Measurements from ENCODE around the gene CALHM1. TPM values are rescaled to one million over a fixed set of nuclear protein-coding genes. Genes with fewer than 3 reads are reported as not detected.

The CALHM1 gene
- total RNA-seq, 1 donor from 2014 or later, result not detected

- Histone ChIP-seq H3K27me3 (no peaks in the 10 kb centered on the region), H3K9me3 (no peaks in the 10 kb centered on the region), H3K4me3 (peak overlapping the region; percentile 71 to 76), H3K27ac (peak overlapping the region; percentile 89), H3K36me3 (peaks cover 0 to 45% of the 10 kb centered on the region in 2 donors), H3K4me1 (peaks cover 76% of the 10 kb centered on the region)
- DNase-seq (ENCODE audit: extremely low spot score in 2 of 2), result no peak
- TF ChIP-seq CTCF (IDR thresholded peaks at IDR 0.05) (no peak), POLR2AphosphoS5 (IDR thresholded peaks at IDR 0.05; ENCODE audit: insufficient read depth in 1 of 2, low read depth in 1 of 2) (no peak), POLR2A (IDR thresholded peaks at IDR 0.05) (no peak)
- intact Hi-C loops (cut with DNase I), result no loop called here
These were observed 9.2 kb downstream of the CALHM1 start for GRCh38 chr10:103449208-103450144.

- Histone ChIP-seq H3K9me3 (no peaks in the 10 kb centered on the region), H3K36me3 (peaks cover 0 to 52% of the 10 kb centered on the region in 2 donors), H3K27me3 (no peaks in the 10 kb centered on the region), H3K4me1 (peaks cover 79% of the 10 kb centered on the region), H3K27ac (peak overlapping the region; percentile 89), H3K4me3 (peak overlapping the region; percentile 71 to 76)
- intact Hi-C loops (cut with DNase I), result no loop called here
- DNase-seq (ENCODE audit: extremely low spot score in 2 of 2), result peak in 1 of 2 donors; percentile 94
- TF ChIP-seq POLR2A (IDR thresholded peaks at IDR 0.05) (peak in 1 of 2 donors; percentile 24), POLR2AphosphoS5 (IDR thresholded peaks at IDR 0.05; ENCODE audit: insufficient read depth in 1 of 2, low read depth in 1 of 2) (peak; percentile 42 to 46), CTCF (IDR thresholded peaks at IDR 0.05) (no peak)
These were observed 10.0 kb downstream of the CALHM1 start for GRCh38 chr10:103448746-103449145.

GRCh38 chr10:103447187-103447586, 11.5 kb downstream of the CALHM1 start:
- peak overlapping the region in 1 of 2 donors; percentile 6 for H3K4me3 ChIP-seq
- no peak for TF ChIP-seq CTCF (IDR thresholded peaks at IDR 0.05)
- no peak for TF ChIP-seq POLR2A (IDR thresholded peaks at IDR 0.05)
- no peak for TF ChIP-seq POLR2AphosphoS5 (IDR thresholded peaks at IDR 0.05; ENCODE audit: insufficient read depth in 1 of 2, low read depth in 1 of 2)
- H3K9me3 ChIP-seq, result no peaks in the 10 kb centered on the region
- peaks cover 77% of the 10 kb centered on the region for H3K4me1 ChIP-seq
- peaks cover 0 to 67% of the 10 kb centered on the region in 2 donors for H3K36me3 ChIP-seq
- H3K27ac ChIP-seq, result peak overlapping the region; percentile 89
- intact Hi-C loops (cut with DNase I), result no loop called here
- H3K27me3 ChIP-seq, result no peaks in the 10 kb centered on the region
- no peak for DNase-seq (ENCODE audit: extremely low spot score in 2 of 2)

GRCh38 chr10:103445767-103446567, 12.7 kb downstream of the CALHM1 start:
- DNase-seq (ENCODE audit: extremely low spot score in 2 of 2), result peak in 1 of 2 donors; percentile 97
- H3K36me3 ChIP-seq, result peaks cover 0 to 68% of the 10 kb centered on the region in 2 donors
- H3K9me3 ChIP-seq, result no peaks in the 10 kb centered on the region
- peak overlapping the region; percentile 89 for H3K27ac ChIP-seq
- TF ChIP-seq POLR2AphosphoS5 (IDR thresholded peaks at IDR 0.05; ENCODE audit: insufficient read depth in 1 of 2, low read depth in 1 of 2), result peak; percentile 73 to 83
- TF ChIP-seq POLR2A (IDR thresholded peaks at IDR 0.05), result no peak
- TF ChIP-seq CTCF (IDR thresholded peaks at IDR 0.05), result no peak
- H3K4me1 ChIP-seq, result peaks cover 87% of the 10 kb centered on the region
- no peaks in the 10 kb centered on the region for H3K27me3 ChIP-seq
- H3K4me3 ChIP-seq, result peak overlapping the region in 1 of 2 donors; percentile 6
- intact Hi-C loops (cut with DNase I), result no loop called here
